ENCODE data around the gene ANKMY1.
A peak's percentile ranks its signal among the peaks of the same experiment; 100 is the strongest.

DNA sequence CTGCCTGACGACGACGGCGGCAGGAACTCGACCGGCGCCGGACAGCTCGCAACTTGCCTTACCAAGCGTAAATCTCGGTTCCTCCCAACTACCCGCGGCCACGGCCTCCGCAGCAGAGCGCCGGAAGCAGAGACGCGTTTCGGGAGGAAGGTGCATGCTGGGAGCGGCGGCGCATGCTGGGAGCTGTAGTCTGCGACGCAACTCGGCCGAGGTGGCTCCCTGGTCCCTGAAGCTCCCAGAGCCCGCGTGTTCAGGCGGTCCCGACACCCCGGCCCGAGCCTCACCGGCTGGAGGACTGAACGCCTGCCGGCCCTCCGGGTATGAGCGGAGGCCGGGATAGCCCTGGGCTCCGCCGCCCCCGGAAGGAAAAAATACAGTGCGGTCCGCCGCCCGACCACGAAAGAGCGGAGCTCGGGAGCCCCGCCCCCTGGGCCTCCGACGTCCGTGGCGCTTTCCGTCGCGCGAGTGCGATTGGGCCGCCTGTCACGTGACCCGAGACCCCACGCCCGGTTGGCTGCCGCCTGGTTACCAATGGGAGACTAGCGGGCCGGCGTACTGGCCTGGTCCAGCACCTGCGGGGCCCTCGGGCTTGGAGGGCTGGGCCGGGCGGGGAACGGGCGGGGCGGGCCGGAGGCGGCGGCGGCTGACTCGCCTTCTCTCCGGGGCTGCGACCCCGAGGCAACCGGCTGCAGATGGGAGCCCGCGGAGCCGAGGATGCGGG, 28.6 kb upstream of the ANKMY1 start, which contains the start of gene CAPN10:
- TF ChIP-seq, protein P1, sequence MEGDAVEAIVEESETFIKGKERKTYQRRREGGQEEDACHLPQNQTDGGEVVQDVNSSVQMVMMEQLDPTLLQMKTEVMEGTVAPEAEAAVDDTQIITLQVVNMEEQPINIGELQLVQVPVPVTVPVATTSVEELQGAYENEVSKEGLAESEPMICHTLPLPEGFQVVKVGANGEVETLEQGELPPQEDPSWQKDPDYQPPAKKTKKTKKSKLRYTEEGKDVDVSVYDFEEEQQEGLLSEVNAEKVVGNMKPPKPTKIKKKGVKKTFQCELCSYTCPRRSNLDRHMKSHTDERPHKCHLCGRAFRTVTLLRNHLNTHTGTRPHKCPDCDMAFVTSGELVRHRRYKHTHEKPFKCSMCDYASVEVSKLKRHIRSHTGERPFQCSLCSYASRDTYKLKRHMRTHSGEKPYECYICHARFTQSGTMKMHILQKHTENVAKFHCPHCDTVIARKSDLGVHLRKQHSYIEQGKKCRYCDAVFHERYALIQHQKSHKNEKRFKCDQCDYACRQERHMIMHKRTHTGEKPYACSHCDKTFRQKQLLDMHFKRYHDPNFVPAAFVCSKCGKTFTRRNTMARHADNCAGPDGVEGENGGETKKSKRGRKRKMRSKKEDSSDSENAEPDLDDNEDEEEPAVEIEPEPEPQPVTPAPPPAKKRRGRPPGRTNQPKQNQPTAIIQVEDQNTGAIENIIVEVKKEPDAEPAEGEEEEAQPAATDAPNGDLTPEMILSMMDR (IDR thresholded peaks at IDR 0.05), result peak in 1 of 3 experiments; percentile 10
- TF ChIP-seq POLR2AphosphoS5 (IDR thresholded peaks at IDR 0.05; ENCODE audit: insufficient read depth in 1 of 2, low read depth in 1 of 2), result peak; percentile 91 to 94

Data from vagina (tissue), 2 donors.